22Rv1 (cell line): ENCODE results near the gene MLXIP.

Experiments used
- H3K27ac ChIP-seq: fragments of 450-650 bp; 2 replicates; pipeline ENCODE4 v1.5.1; 2017
- CTCF ChIP-seq: fragments of 450-650 bp; IDR thresholded peaks from 2 replicates; pipeline ENCODE4 v1.5.1; 2017; ENCODE audit warnings: mild to moderate bottlenecking
- ZFX ChIP-seq: fragments of 450-650 bp; IDR thresholded peaks from 2 replicates; pipeline ENCODE4 v1.6.1; 2017; ENCODE audit warnings: antibody characterized with exemption, borderline replicate concordance

MLXIP gene

DNA sequence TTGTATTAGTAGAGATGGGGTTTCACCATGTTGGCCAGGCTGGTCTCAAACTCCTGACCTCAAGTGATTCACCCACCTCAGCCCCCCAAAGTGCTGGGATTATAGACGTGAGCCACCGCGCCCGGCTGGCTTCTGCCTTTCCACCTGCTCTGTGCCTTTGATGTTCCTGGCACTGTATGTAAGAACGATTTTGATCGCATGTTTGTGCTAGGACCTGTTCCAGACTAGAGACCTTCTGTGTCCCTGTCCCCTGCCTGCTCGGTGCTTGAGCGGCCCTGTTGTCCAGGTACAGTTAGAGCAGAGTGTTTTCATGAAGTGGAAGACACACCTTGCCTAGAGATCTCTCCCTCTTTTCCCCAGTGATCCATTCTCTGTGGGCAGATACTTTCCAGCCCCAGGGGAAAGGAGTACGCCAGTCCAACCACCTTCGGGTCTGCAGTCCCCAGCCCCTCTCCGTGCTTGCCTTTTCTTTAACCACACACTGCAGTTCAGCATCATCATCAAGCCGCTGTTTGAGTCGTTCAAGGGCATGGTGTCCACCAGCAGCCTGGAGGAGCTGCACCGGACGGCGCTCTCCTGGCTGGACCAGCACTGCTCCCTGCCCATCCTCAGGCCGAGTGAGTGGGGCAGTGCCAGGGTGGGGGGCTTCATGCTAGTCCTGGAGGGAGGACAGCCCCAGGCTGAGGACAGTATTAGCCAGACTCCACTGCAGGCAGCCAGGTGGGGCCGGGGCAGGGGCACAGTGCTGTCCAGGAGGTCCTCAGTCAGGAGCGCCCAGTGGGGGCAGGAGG is 62.1 kb downstream of the MLXIP start:
- TF ChIP-seq ZFX (no peak), CTCF (no peak)
- no peak overlapping the region for H3K27ac ChIP-seq

- H3K27ac ChIP-seq = no peak overlapping the region
- TF ChIP-seq CTCF (no peak), ZFX (no peak)
These were observed 63.6 kb downstream of the MLXIP start for GRCh38 chr12:122141911-122142725.

- TF ChIP-seq CTCF = no peak
- no peak for TF ChIP-seq ZFX
These were observed 64.3 kb downstream of the MLXIP start for GRCh38 chr12:122142857-122143256.

GRCh38 chr12:122144885-122145284 is 66.3 kb downstream of the MLXIP start:
- TF ChIP-seq ZFX (no peak), CTCF (no peak)
- H3K27ac ChIP-seq = no peak overlapping the region

More at GRCh38 chr12:122142857-122143256, 64.3 kb downstream of the MLXIP start:
- H3K27ac ChIP-seq = no peak overlapping the region

- no peak overlapping the region for H3K27ac ChIP-seq
- no peak for TF ChIP-seq CTCF
- TF ChIP-seq ZFX = no peak
These were observed 67.2 kb downstream of the MLXIP start for GRCh38 chr12:122145505-122146330.

GRCh38 chr12:122147514-122148290 is 69.1 kb downstream of the MLXIP start:
- H3K27ac ChIP-seq = no peak overlapping the region
- TF ChIP-seq ZFX (no peak), CTCF (no peak)
